Measurements from ENCODE around the gene SALL2. TPM values are rescaled to one million over a fixed set of nuclear protein-coding genes. Genes with fewer than 3 reads are reported as not detected.

SALL2 gene
- 24.5 TPM for polyA plus RNA-seq (2012; ENCODE audit: insufficient read depth, insufficient read length, low read depth)

- Histone ChIP-seq H3K9me3 (no peaks in the 10 kb centered on the region), H3K4me1 (no peaks in the 10 kb centered on the region), H3K27me3 (peaks cover 8% of the 10 kb centered on the region; the same call in 1 of the 2 replicates), H3K4me3 (ENCODE audit: low read depth, low read length) (peak within 1 kb of the TSS; percentile 76), H3K36me3 (no peaks in the 10 kb centered on the region)
- DNase-seq, result peak; percentile 88
- no peak for TF ChIP-seq CTCF (IDR thresholded peaks at IDR 0.05; ENCODE audit: low read depth, low read length)
These were observed at the start of gene SALL2 for GRCh38 chr14:21525962-21526671. TSS of gene SALL2 (minus strand) at chr14:21526346. CDS start at chr14:21526127, 219 bp downstream.

GRCh38 chr14:21575661-21576060 lies 49.5 kb upstream of the SALL2 start:
- Histone ChIP-seq H3K27me3 (peaks cover 32% of the 10 kb centered on the region), H3K4me1 (no peaks in the 10 kb centered on the region), H3K36me3 (no peaks in the 10 kb centered on the region), H3K9me3 (no peaks in the 10 kb centered on the region), H3K4me3 (ENCODE audit: low read depth, low read length) (no peak overlapping the region)
- no peak for TF ChIP-seq CTCF (IDR thresholded peaks at IDR 0.05; ENCODE audit: low read depth, low read length)
- no peak for DNase-seq

- no peak for DNase-seq
- Histone ChIP-seq H3K9me3 (no peaks in the 10 kb centered on the region), H3K4me3 (ENCODE audit: low read depth, low read length) (no peak overlapping the region), H3K4me1 (no peaks in the 10 kb centered on the region), H3K27me3 (peaks cover 34% of the 10 kb centered on the region), H3K36me3 (no peaks in the 10 kb centered on the region)
- TF ChIP-seq CTCF (IDR thresholded peaks at IDR 0.05; ENCODE audit: low read depth, low read length), result no peak
These were observed 46.5 kb upstream of the SALL2 start for GRCh38 chr14:21572604-21573003.

- no peak for TF ChIP-seq CTCF (IDR thresholded peaks at IDR 0.05; ENCODE audit: low read depth, low read length)
- H3K27me3 ChIP-seq, result peaks cover 17% of the 10 kb centered on the region; the same call in 1 of the 2 replicates
- no peaks in the 10 kb centered on the region for H3K9me3 ChIP-seq
- DNase-seq, result no peak
- no peaks in the 10 kb centered on the region for H3K4me1 ChIP-seq
- no peaks in the 10 kb centered on the region for H3K36me3 ChIP-seq
- no peak overlapping the region for H3K4me3 ChIP-seq (ENCODE audit: low read depth, low read length)
These were observed 32.6 kb upstream of the SALL2 start for GRCh38 chr14:21558703-21559170.

GRCh38 chr14:21557084-21557901 lies 31.1 kb upstream of the SALL2 start:
- H3K9me3 ChIP-seq, result no peaks in the 10 kb centered on the region
- H3K4me1 ChIP-seq, result no peaks in the 10 kb centered on the region
- H3K27me3 ChIP-seq, result peaks cover 13% of the 10 kb centered on the region; the same call in 1 of the 2 replicates
- TF ChIP-seq CTCF (IDR thresholded peaks at IDR 0.05; ENCODE audit: low read depth, low read length), result peak; percentile 70
- H3K4me3 ChIP-seq (ENCODE audit: low read depth, low read length), result peak overlapping the region; percentile 42
- H3K36me3 ChIP-seq, result no peaks in the 10 kb centered on the region
- peak; percentile 70 for DNase-seq
